ENCODE measurements around the gene RAB7B.

DNA sequence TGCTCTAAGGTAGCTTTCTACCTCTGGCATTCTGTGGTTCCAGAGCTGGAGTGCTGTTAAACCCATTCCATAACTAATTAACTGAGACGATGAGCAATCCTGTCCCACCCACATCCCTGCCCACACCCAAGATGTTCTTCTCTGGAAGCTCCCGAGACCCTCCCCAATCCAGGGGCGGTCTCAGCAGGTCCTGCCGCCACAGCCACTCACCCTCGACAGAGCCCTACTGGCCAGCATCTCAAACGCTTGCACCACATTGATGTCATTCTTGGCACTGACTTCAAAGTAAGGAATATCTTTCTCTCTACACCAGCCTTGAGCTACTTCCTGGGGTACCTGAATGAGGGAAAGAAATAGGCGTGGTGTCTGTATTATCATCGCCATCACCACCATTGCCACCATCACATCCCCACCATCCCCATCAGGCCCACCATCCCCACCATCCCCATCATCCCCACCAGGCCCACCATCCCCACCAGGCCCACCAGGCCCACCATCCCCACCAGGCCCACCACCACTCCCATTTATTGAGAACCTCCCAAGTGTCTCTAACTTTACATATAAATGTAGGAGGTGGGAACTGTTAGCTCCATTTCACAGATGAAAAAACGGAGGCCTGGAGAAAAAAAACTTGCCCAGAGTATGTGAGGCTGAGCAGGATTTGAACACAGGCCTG is 17.7 kb downstream of the RAB7B start:
- TF ChIP-seq YBX1 (IDR thresholded peaks at IDR 0.05) (no peak), FOXJ3 (CRISPR knock-in tag; IDR thresholded peaks at IDR 0.05) (no peak)
- TF ChIP-seq, protein P1, sequence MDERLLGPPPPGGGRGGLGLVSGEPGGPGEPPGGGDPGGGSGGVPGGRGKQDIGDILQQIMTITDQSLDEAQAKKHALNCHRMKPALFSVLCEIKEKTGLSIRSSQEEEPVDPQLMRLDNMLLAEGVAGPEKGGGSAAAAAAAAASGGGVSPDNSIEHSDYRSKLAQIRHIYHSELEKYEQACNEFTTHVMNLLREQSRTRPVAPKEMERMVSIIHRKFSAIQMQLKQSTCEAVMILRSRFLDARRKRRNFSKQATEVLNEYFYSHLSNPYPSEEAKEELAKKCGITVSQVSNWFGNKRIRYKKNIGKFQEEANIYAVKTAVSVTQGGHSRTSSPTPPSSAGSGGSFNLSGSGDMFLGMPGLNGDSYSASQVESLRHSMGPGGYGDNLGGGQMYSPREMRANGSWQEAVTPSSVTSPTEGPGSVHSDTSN (CRISPR knock-in tag; IDR thresholded peaks at IDR 0.05; ENCODE audit: low read depth), result no peak
- TF ChIP-seq, protein P1 (tag; conservative IDR thresholded peaks at IDR 0.05; ENCODE audit: low read depth), result no peak
